Choroid plexus epithelial cell (primary cell): ENCODE results near the gene GPR25.

Experiments
- DNase-seq: peaks from one replicate; pipeline ENCODE4 v3.0.0-alpha.2; 2010; ENCODE audit warnings: low read depth
- H3K4me3 ChIP-seq: 2 replicates; pipeline ENCODE4 v1.5.1; 2011; ENCODE audit warnings: low read depth, mild to moderate bottlenecking, control low read depth, low read length, moderate library complexity
- TF ChIP-seq, protein P1 (sequence below): conservative IDR thresholded peaks from 2 replicates; pipeline ENCODE4 v1.5.1; 2011; ENCODE audit warnings: low read depth, mild to moderate bottlenecking, control low read depth, inconsistent platforms, low read length, moderate library complexity

GPR25 gene

DNA sequence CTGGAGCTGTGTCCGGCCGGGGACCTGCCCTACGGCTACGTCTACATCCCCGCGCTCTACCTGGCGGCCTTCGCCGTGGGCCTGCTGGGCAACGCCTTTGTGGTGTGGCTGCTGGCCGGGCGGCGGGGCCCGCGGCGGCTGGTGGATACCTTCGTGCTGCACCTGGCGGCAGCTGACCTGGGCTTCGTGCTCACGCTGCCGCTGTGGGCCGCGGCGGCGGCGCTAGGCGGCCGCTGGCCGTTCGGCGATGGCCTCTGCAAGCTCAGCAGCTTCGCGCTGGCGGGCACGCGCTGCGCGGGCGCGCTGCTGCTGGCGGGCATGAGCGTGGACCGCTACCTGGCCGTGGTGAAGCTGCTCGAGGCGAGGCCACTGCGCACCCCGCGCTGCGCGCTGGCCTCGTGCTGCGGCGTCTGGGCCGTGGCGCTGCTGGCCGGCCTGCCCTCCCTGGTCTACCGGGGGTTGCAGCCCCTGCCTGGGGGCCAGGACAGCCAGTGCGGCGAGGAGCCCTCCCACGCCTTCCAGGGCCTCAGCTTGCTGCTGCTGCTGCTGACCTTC, 412 bp downstream of the GPR25 start:
- DNase-seq, result no peak
- no peak overlapping the region for H3K4me3 ChIP-seq

GRCh38 chr1:200873671-200874397, 1.1 kb downstream of the GPR25 start:
- no peak for DNase-seq
- H3K4me3 ChIP-seq, result no peak overlapping the region
- TF ChIP-seq, protein P1, sequence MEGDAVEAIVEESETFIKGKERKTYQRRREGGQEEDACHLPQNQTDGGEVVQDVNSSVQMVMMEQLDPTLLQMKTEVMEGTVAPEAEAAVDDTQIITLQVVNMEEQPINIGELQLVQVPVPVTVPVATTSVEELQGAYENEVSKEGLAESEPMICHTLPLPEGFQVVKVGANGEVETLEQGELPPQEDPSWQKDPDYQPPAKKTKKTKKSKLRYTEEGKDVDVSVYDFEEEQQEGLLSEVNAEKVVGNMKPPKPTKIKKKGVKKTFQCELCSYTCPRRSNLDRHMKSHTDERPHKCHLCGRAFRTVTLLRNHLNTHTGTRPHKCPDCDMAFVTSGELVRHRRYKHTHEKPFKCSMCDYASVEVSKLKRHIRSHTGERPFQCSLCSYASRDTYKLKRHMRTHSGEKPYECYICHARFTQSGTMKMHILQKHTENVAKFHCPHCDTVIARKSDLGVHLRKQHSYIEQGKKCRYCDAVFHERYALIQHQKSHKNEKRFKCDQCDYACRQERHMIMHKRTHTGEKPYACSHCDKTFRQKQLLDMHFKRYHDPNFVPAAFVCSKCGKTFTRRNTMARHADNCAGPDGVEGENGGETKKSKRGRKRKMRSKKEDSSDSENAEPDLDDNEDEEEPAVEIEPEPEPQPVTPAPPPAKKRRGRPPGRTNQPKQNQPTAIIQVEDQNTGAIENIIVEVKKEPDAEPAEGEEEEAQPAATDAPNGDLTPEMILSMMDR, result no peak

More for the DNA sequence above, 412 bp downstream of the GPR25 start:
- TF ChIP-seq, protein P1, result no peak

- H3K4me3 ChIP-seq, result no peak overlapping the region
These were observed 1.9 kb downstream of the GPR25 start for GRCh38 chr1:200874694-200875093.

DNA sequence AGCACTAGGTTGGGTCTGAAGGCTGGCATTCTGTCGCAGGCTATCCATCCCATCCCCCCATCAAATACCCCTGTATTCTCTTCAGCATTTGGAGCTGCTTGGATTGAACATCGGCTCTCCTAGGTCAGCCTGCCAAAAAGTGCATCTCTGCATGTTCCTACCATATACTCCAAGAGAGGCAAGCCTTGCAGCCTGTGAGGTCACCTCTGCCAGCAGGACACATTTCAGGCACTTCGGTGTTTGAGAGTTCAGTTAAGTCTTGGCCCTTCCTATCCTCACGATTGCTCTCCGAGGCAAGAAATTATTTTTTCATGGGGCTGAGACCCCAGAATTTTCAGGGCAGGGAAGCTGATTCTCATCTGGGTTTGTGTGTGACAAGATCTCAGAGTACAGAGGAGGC, 2.6 kb downstream of the GPR25 start:
- TF ChIP-seq, protein P1, result no peak
- no peak overlapping the region for H3K4me3 ChIP-seq
- DNase-seq, result no peak

More at GRCh38 chr1:200874694-200875093, 1.9 kb downstream of the GPR25 start:
- TF ChIP-seq, protein P1, result no peak
- no peak for DNase-seq

DNA sequence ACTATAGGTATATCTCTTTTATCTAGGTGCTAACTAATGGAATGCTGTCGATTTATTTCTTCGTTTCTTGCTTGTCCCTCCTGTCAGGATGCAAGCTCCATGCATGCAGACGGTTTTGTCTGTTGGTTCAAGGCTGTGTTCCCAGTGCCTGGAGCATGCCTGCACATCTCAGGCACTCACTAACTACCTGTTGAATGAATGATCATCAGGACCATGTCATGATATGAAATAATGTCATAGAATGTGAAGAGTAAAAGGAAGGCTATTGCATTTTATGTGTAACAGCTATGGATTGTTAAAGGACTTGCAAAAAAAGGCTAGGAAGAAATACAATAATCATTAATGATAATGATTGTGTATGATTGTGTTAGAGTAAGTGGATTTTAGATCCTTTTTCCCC, 4.2 kb downstream of the GPR25 start:
- TF ChIP-seq, protein P1, result no peak
- H3K4me3 ChIP-seq, result no peak overlapping the region
- no peak for DNase-seq

- DNase-seq, result no peak
- H3K4me3 ChIP-seq, result no peak overlapping the region
- TF ChIP-seq, protein P1, result no peak
These were observed 5.2 kb downstream of the GPR25 start for GRCh38 chr1:200877839-200878551.
